Heart left ventricle (tissue), 16 donors: Measurements from ENCODE around the gene TNFAIP2. TPM values are rescaled to one million over a fixed set of nuclear protein-coding genes. Genes with fewer than 3 reads are reported as not detected.

Source experiments
- ATAC-seq, 4 donors: fragments of 200-7000 bp; cut with Tn5 transposase; one replicate each; pipeline ENCODE4 v1.9.1; 2020 to 2022; ENCODE audit warnings: moderate library complexity in 4 of 4, mild to moderate bottlenecking in 3 of 4, moderate number of reproducible peaks in 1 of 4
- DNase-seq, 5 donors: peaks; one replicate each; pipeline ENCODE4 v3.0.0-alpha.2; 2020
- H3K27ac ChIP-seq, 12 donors: fragments of 200-600 bp; sonication (generic) in 4 of 12; one replicate each; pipeline versions ENCODE4 v1.5.0 to v1.8.0; 2016 to 2022; ENCODE audit warnings: mild to moderate bottlenecking in 2 of 12
- H3K27me3 ChIP-seq, 9 donors: fragments of 200-600 bp; sonication (generic) in 2 of 9; one replicate each; pipeline versions ENCODE4 v1.5.1 to v1.8.0; 2016 to 2022; ENCODE audit warnings: mild to moderate bottlenecking in 3 of 9
- H3K36me3 ChIP-seq, 9 donors: fragments of 200-600 bp; sonication (generic) in 2 of 9; one replicate each; pipeline versions ENCODE4 v1.5.0 to v1.8.0; 2018 to 2022; ENCODE audit warnings: mild to moderate bottlenecking in 2 of 9
- H3K4me1 ChIP-seq, 12 donors: fragments of 200-600 bp; sonication (generic) in 4 of 12; one replicate each; pipeline versions ENCODE4 v1.5.0 to v1.8.0; 2016 to 2022; ENCODE audit warnings: mild to moderate bottlenecking in 3 of 12
- H3K4me3 ChIP-seq, 12 donors: fragments of 200-600 bp; sonication (generic) in 4 of 12; one replicate each; pipeline versions ENCODE4 v1.5.0 to v1.8.0; 2017 to 2022; ENCODE audit warnings: mild to moderate bottlenecking in 9 of 12, moderate library complexity in 4 of 12
- H3K9me3 ChIP-seq, 12 donors: fragments of 200-600 bp; sonication (generic) in 4 of 12; one replicate each; pipeline versions ENCODE4 v1.5.0 to v1.8.0; 2016 to 2022; ENCODE audit warnings: mild to moderate bottlenecking in 1 of 12
- CTCF ChIP-seq, 12 donors: fragments of 200-600 bp; sonication (generic) in 4 of 12; IDR thresholded peaks; one replicate each; pipeline versions ENCODE4 v1.5.0 to v1.8.0; 2018 to 2022; ENCODE audit warnings: antibody characterized with exemption in 12 of 12, mild to moderate bottlenecking in 5 of 12
- POLR2A ChIP-seq, 2 donors: fragments of 450-650 bp; IDR thresholded peaks; one replicate each; pipeline ENCODE4 v1.6.1; 2017; ENCODE audit warnings: antibody characterized with exemption in 2 of 2, mild to moderate bottlenecking in 2 of 2, moderate library complexity in 2 of 2
- WGBS, 4 donors: extraction: QIAGEN DNeasy Blood & Tissue Kit in 2 of 4; methylation state at CpG; one replicate each; pipeline versions ENCODE4 v1.1.5 to v1.1.7; 2013 to 2018; 5-methylcytosine and 5-hydroxymethylcytosine counted together
- intact Hi-C, 10 donors: fragments of 100-400 bp; cut with DNase I; formaldehyde crosslinking; loops; one replicate each; pipeline versions ENCODE4 v1.11.1 to v1.14.2; 2022
- polyA plus RNA-seq, 2 donors: library from polyadenylated mRNA; stranded (reverse); fragments of 200-250 nt; gene quantifications; one replicate each; pipeline ENCODE4 v1.2.3, GENCODE V29; 2013
- total RNA-seq, 9 donors: library from RNA; depleted of rRNA in 2 of 9; stranded (reverse); fragments of >200 nt in 2 of 9; fragmentation: NEBNext Ultra II Directional in 3 of 9; extraction: Animal tissue kit (Norgen Biotek cat#: 25700) in 3 of 9; gene quantifications; one replicate each; pipeline versions ENCODE4 v1.1.0 to v1.2.4, GENCODE V29; 2016 to 2023
- donor health status: ischemic (EF 13 %, LVEDD 7.1; RV severe dilation, severe dysfunction).
- donor health status: healthy with polysubstance abuse.
- donor health status: DM: no; HTN: yes; CAD: no.
- donor health status: DM: no; HTN: no; CAD: no.
- donor health status: ischemic (EF 25% LVEDD 6.9; RV normal size, moderate dysfunction).
- donor health status: ischemic (EF 25% LVEDD 5.7; RV mildly dilated, moderate dysfunction).
- donor health status: healthy.
- donor health status: DM: yes; HTN: yes; CAD: no.
- donor health status: ischemic (EF 35%, LVEDD 5.7; RV mildly dilated, moderate dysfunction).
- donor health status: nonischemic (EF 11% LVEDD 7.7; RV severe dilation, severe dysfunction).
- donor health status: DM: yes; HTN: yes; CAD: no.
- donor health status: PGD.
- donor health status: ischemic (EF 29% LVEDD 5.4; RV normal size, mild dysfunction).
- donor health status: nonischemic (EF 23%, LVEDD 6.1; RV moderate dilation, normal function).

TNFAIP2 gene
- total and polyA plus RNA-seq, 11 donors, result 22.0 to 253 (median 33.5) TPM

- no peak for ATAC-seq
- TF ChIP-seq POLR2A (IDR thresholded peaks at IDR 0.05) (no peak), CTCF (IDR thresholded peaks at IDR 0.05) (no peak)
- H3K27me3 ChIP-seq, result peaks cover 0 to 57% (median 19%) of the 10 kb centered on the region in 9 donors
- intact Hi-C loops, result loop anchor here in 1 of 10 donors (10.0 kb wide), 1 partner anchor 393 kb away; no protein-coding TSS in a partner anchor
- H3K27ac ChIP-seq, result no peak overlapping the region
- peak in 1 of 5 donors; percentile 40 for DNase-seq
- peaks cover 0 to 18% (median 6%) of the 10 kb centered on the region in 12 donors for H3K4me1 ChIP-seq
- WGBS, 4 donors, result 76 to 79% (median 77%) methylated on average over 10 to 13 of the region's 13 CpGs
- H3K36me3 ChIP-seq, result no peaks in the 10 kb centered on the region
- H3K4me3 ChIP-seq, result no peak overlapping the region
- H3K9me3 ChIP-seq, result no peaks in the 10 kb centered on the region
Measured at GRCh38 chr14:103087343-103087835, 35.9 kb upstream of the TNFAIP2 start.

GRCh38 chr14:103088921-103089320 is 34.3 kb upstream of the TNFAIP2 start:
- H3K4me1 ChIP-seq, result peaks cover 0 to 19% (median 6%) of the 10 kb centered on the region in 12 donors
- H3K4me3 ChIP-seq, result no peak overlapping the region
- H3K27me3 ChIP-seq, result peaks cover 0 to 48% (median 16%) of the 10 kb centered on the region in 9 donors
- H3K9me3 ChIP-seq, result no peaks in the 10 kb centered on the region
- no peak overlapping the region for H3K27ac ChIP-seq
- H3K36me3 ChIP-seq, result no peaks in the 10 kb centered on the region
- WGBS, 4 donors, result 79 to 94% (median 91%) methylated on average over 4 to 6 of the region's 6 CpGs
- peak in 1 of 5 donors; percentile 15 for DNase-seq
- TF ChIP-seq POLR2A (IDR thresholded peaks at IDR 0.05), result no peak
- ATAC-seq, result no peak
- intact Hi-C loops, result loop anchor here in 1 of 10 donors (10.0 kb wide), 1 partner anchor 394 kb away; no protein-coding TSS in a partner anchor

- ATAC-seq (no peak), DNase-seq (peak in 1 of 5 donors; percentile 59)
- no peaks in the 10 kb centered on the region for H3K9me3 ChIP-seq
- H3K27ac ChIP-seq, result no peak overlapping the region
- intact Hi-C loops, result loop anchor here in 4 of 10 donors (5.0 to 10.0 kb wide), 2 partner anchors 93 to 395 kb away; no protein-coding TSS in a partner anchor
- H3K27me3 ChIP-seq, result peaks cover 0 to 41% (median 9%) of the 10 kb centered on the region in 9 donors
- TF ChIP-seq CTCF (IDR thresholded peaks at IDR 0.05), result no peak
- TF ChIP-seq POLR2A (IDR thresholded peaks at IDR 0.05), result no peak
- 75 to 83% (median 78%) methylated on average over 22 to 28 of the region's 28 CpGs for WGBS, 4 donors
- H3K4me3 ChIP-seq, result no peak overlapping the region
- no peaks in the 10 kb centered on the region for H3K36me3 ChIP-seq
- peaks cover 0 to 26% (median 6%) of the 10 kb centered on the region in 12 donors for H3K4me1 ChIP-seq
Measured at GRCh38 chr14:103089386-103090335, 33.6 kb upstream of the TNFAIP2 start.

DNA sequence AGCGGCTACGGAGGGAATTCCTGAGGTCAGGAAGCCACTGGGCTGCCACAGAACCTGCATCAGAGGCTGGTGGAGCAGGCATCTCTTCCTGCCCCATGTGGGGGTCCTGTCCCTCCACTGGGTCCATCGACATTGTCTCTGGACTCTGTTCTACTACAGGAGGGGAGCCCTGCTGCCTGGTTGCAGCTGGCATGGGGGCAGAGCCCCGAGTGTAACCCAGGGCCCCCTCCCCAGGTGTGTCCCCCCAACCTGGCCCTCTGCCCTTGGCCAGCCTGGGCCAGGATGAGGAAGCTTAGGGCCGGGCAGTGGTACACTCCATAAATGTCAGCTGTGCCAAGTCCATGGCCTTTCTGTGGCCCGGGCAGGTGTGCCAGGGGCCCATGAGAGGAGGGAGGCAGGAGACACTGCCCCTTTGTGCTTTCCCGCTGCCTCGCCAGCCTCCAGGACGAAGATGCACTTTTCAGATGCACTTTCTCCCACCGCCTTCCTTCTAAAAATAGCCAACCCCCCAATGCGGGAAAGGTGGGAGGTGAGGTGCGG is 32.7 kb upstream of the TNFAIP2 start:
- TF ChIP-seq CTCF (IDR thresholded peaks at IDR 0.05) (no peak), POLR2A (IDR thresholded peaks at IDR 0.05) (no peak)
- intact Hi-C loops, result loop anchor here in 3 of 10 donors (5.0 to 10.0 kb wide), 2 partner anchors 92 to 396 kb away; no protein-coding TSS in a partner anchor
- no peak for ATAC-seq

More for the DNA sequence above, 32.7 kb upstream of the TNFAIP2 start:
- H3K27ac ChIP-seq, result no peak overlapping the region
- H3K4me3 ChIP-seq, result no peak overlapping the region
- DNase-seq, result peak in 1 of 5 donors; percentile 54
- peaks cover 0 to 32% (median 6%) of the 10 kb centered on the region in 12 donors for H3K4me1 ChIP-seq
- 79 to 85% (median 82%) methylated on average over 11 to 12 of the region's 12 CpGs for WGBS, 4 donors
- peaks cover 0 to 32% (median 3%) of the 10 kb centered on the region in 9 donors for H3K27me3 ChIP-seq
- H3K36me3 ChIP-seq, result no peaks in the 10 kb centered on the region
- no peaks in the 10 kb centered on the region for H3K9me3 ChIP-seq
